ENCODE results near the gene LRPAP1.

LRPAP1 gene

GRCh38 chr4:3498407-3498806 is 33.8 kb downstream of the LRPAP1 start:
- in situ Hi-C loops (cut with HindIII; ENCODE audit: low sequenced_read_pairs), result no loop called here
- DNase-seq (ENCODE audit: low read depth), result no peak
- H3K4me3 ChIP-seq (ENCODE audit: low read depth, low read length), result no peak overlapping the region
- no peak for TF ChIP-seq CTCF (IDR thresholded peaks at IDR 0.05; ENCODE audit: low read depth, low read length, missing control alignments)

GRCh38 chr4:3497523-3498389 is 34.5 kb downstream of the LRPAP1 start:
- DNase-seq (ENCODE audit: low read depth), result no peak
- no peak for TF ChIP-seq CTCF (IDR thresholded peaks at IDR 0.05; ENCODE audit: low read depth, low read length, missing control alignments)
- in situ Hi-C loops (cut with HindIII; ENCODE audit: low sequenced_read_pairs), result no loop called here
- H3K4me3 ChIP-seq (ENCODE audit: low read depth, low read length), result no peak overlapping the region

DNA sequence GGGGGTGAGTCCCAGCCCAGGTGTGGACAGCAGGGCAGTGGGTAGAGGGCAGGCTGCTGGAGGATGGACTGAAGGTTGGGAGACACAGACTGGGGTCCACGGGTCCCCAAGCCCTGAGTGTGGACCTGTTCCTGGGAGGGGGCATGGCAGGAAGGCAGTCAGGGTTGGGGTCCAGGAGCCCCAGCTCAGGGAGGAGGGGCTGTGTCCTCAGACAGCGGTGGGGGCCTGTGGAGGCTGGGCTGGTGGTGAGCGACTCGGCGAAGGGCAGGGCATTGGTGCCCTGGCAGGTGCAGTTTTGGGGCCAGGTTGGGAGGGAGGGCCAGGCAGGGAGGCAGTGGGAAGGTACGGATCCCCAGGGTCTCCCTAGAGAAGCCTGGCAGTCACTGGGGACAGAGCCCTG is 35.1 kb downstream of the LRPAP1 start:
- no peak for TF ChIP-seq CTCF (IDR thresholded peaks at IDR 0.05; ENCODE audit: low read depth, low read length, missing control alignments)
- in situ Hi-C loops (cut with HindIII; ENCODE audit: low sequenced_read_pairs), result no loop called here
- DNase-seq (ENCODE audit: low read depth), result no peak
- no peak overlapping the region for H3K4me3 ChIP-seq (ENCODE audit: low read depth, low read length)

DNA sequence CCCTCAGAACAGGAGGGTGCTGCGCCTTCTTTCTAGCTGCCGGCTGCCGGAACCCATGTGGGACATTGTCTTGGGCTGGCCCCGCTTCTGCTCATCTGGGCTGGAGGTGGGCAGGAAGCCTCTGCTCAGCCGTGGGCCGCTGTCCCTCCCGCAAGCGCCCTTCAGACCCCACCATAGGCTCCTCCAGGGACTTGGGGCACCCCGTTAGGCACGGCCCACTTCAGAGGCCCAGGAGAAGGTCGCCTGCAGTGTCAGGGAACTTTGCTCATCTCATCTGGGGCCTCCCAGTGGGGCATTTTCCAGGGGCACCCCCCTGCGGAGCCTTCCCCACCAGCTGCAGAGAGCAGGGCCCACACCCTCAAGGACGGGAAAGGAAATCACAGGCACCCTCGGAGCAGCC is 36.2 kb downstream of the LRPAP1 start:
- in situ Hi-C loops (cut with HindIII; ENCODE audit: low sequenced_read_pairs), result no loop called here
- DNase-seq (ENCODE audit: low read depth), result no peak
- TF ChIP-seq CTCF (IDR thresholded peaks at IDR 0.05; ENCODE audit: low read depth, low read length, missing control alignments), result no peak
- no peak overlapping the region for H3K4me3 ChIP-seq (ENCODE audit: low read depth, low read length)

DNA sequence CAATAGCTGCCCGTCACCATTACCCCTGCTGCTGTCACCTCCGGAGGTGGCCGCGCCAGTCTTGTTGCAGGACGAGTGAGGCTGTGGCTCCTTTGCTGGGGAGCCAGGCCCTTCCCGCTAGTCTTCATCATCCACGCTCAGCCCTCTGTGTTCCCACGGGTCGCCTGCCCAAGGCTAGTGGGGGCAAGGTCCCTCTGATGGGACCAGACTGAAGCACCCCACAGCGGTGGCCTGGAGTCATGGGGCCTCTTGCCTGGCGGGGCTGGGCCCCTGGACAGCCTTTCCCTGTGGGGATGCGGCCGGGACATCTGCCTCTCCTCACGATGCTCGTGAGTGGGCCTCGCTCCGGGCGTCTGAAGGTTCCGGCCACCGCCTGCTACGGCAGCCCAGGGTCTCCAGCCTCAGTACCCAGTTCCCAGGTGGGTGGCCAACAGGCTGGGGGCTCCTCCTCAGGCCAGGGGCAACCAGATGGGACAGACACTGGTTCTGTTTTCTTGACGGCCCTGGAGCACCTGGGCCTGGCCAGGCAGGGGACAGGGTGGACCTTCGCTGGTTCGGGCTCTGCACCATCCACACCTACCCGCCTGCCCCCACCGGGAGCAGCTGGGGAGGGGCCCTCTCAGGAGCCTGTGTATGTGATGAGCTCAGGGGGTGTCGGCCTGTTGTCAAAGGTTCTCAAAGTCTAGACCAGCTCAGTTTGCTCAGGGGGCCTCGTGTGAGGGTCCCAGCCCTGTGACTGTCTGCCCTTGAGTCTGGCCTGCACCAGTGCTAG is 36.8 kb downstream of the LRPAP1 start:
- no peak overlapping the region for H3K4me3 ChIP-seq (ENCODE audit: low read depth, low read length)
- in situ Hi-C loops (cut with HindIII; ENCODE audit: low sequenced_read_pairs), result no loop called here
- TF ChIP-seq CTCF (IDR thresholded peaks at IDR 0.05; ENCODE audit: low read depth, low read length, missing control alignments), result no peak
- no peak for DNase-seq (ENCODE audit: low read depth)

DNA sequence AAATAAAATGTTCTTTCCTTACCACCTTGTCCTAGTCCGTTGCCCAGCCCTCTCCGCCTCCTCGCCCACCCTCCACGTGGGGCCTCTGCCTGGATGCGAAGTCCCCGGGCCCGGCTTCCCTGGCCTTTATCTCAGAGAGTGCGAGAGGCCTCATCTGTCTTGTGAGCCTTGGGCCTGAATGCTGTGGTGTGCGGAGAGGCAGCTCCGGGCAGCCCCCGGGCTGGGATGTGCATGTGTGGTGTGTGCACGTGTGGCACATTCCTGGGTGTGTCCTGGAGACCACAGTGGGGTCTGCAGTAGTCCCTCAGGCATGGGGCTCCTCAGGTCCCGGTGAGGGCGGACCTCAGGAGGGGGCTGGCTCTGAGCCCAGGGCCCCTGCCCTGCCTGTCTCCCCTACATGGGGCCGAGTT is 37.8 kb downstream of the LRPAP1 start:
- in situ Hi-C loops (cut with HindIII; ENCODE audit: low sequenced_read_pairs), result no loop called here
- no peak for DNase-seq (ENCODE audit: low read depth)

More for the DNA sequence above, 37.8 kb downstream of the LRPAP1 start:
- no peak for TF ChIP-seq CTCF (IDR thresholded peaks at IDR 0.05; ENCODE audit: low read depth, low read length, missing control alignments)
- no peak overlapping the region for H3K4me3 ChIP-seq (ENCODE audit: low read depth, low read length)

Measured in astrocyte of the cerebellum (primary cell).